ENCODE measurements around the gene SLC39A11. TPM values are rescaled to one million over a fixed set of nuclear protein-coding genes. Genes with fewer than 3 reads are reported as not detected.

SLC39A11 gene
- total RNA-seq, 1 experiment from 2014 or later: 56.1 TPM

- ATAC-seq (no peak), DNase-seq (ENCODE audit: low read depth, low spot score) (no peak)
- ChIA-PET CTCF (interaction anchor here (0.5 to 1.1 kb wide), 3 partner anchors 21 to 658 kb away, joined by 4 to 13 read pairs (median 4); no protein-coding TSS in a partner anchor), POLR2A (no interaction called here)
- no peaks in the 10 kb centered on the region for H3K9me3 ChIP-seq (ENCODE audit: control insufficient read depth, insufficient read depth, low read depth, low read length)
- H3K27me3 ChIP-seq (ENCODE audit: control insufficient read depth, insufficient read depth, low read length): no peaks in the 10 kb centered on the region
- H3K4me3 ChIP-seq (ENCODE audit: low read depth in 2 of 2, low read length in 2 of 2): no peak overlapping the region
- TF ChIP-seq TCF7L2 (IDR thresholded peaks at IDR 0.05; ENCODE audit: low read depth, low read length) (no peak), POLR2AphosphoS5 (IDR thresholded peaks at IDR 0.05; ENCODE audit: low read depth, low read length) (no peak), SIN3A (IDR thresholded peaks at IDR 0.05; ENCODE audit: borderline replicate concordance, insufficient read depth, low read depth, low read length) (no peak), REST (IDR thresholded peaks at IDR 0.05; ENCODE audit: insufficient read depth in 1 of 2, low read depth in 2 of 2, low read length in 1 of 2) (no peak), CTCF (IDR thresholded peaks at IDR 0.05) (no peak)
- in situ Hi-C loops (cut with HindIII; ENCODE audit: low pct_unique_long_range_greater_than_20kb, low sequenced_read_pairs) (no loop called here), intact Hi-C loops (cut with micrococcal nuclease; ENCODE audit: unreplicated experiment) (loop anchor here (10.0 kb wide), 1 partner anchor 124 kb away; no protein-coding TSS in a partner anchor)
- H3K27ac ChIP-seq (ENCODE audit: low read length): peak overlapping the region; percentile 88
- H3K36me3 ChIP-seq (ENCODE audit: control insufficient read depth, insufficient read depth, low read length): no peaks in the 10 kb centered on the region
- no TSS peak for BruUV-seq (replicated peaks)
- peaks cover 55% of the 10 kb centered on the region for H3K4me1 ChIP-seq (ENCODE audit: control insufficient read depth, insufficient read depth, low read length)
Observed at GRCh38 chr17:72719206-72719577, 373.3 kb downstream of the SLC39A11 start.

- H3K9me3 ChIP-seq (ENCODE audit: control insufficient read depth, insufficient read depth, low read depth, low read length): no peaks in the 10 kb centered on the region
- H3K4me1 ChIP-seq (ENCODE audit: control insufficient read depth, insufficient read depth, low read length): peaks cover 54% of the 10 kb centered on the region
- in situ Hi-C loops (cut with HindIII; ENCODE audit: low pct_unique_long_range_greater_than_20kb, low sequenced_read_pairs): no loop called here
- H3K27me3 ChIP-seq (ENCODE audit: control insufficient read depth, insufficient read depth, low read length): no peaks in the 10 kb centered on the region
- intact Hi-C loops (cut with micrococcal nuclease; ENCODE audit: unreplicated experiment): loop anchor here (10.0 kb wide), 1 partner anchor 123 kb away; no protein-coding TSS in a partner anchor
- DNase-seq (ENCODE audit: low read depth, low spot score) (no peak), ATAC-seq (no peak)
- TF ChIP-seq REST (IDR thresholded peaks at IDR 0.05; ENCODE audit: insufficient read depth in 1 of 2, low read depth in 2 of 2, low read length in 1 of 2) (no peak), TCF7L2 (IDR thresholded peaks at IDR 0.05; ENCODE audit: low read depth, low read length) (no peak), SIN3A (IDR thresholded peaks at IDR 0.05; ENCODE audit: borderline replicate concordance, insufficient read depth, low read depth, low read length) (no peak), CTCF (IDR thresholded peaks at IDR 0.05) (no peak), POLR2AphosphoS5 (IDR thresholded peaks at IDR 0.05; ENCODE audit: low read depth, low read length) (no peak)
- BruUV-seq (replicated peaks): no TSS peak
- H3K36me3 ChIP-seq (ENCODE audit: control insufficient read depth, insufficient read depth, low read length): no peaks in the 10 kb centered on the region
- peak overlapping the region; percentile 88 for H3K27ac ChIP-seq (ENCODE audit: low read length)
- POLR2A ChIA-PET: no interaction called here
- no peak overlapping the region for H3K4me3 ChIP-seq (ENCODE audit: low read depth in 2 of 2, low read length in 2 of 2)
- CTCF ChIA-PET: interaction anchor here (0.6 to 2.0 kb wide), 4 partner anchors 158 to 473 kb away, joined by 3 to 7 read pairs (median 3); no protein-coding TSS in a partner anchor
Observed at GRCh38 chr17:72717676-72718075, 374.8 kb downstream of the SLC39A11 start.

Measured in Panc1 (cell line).